PFSK-1 (cell line): ENCODE data around the gene CAMKK2.

Experiments used
- FOXP2 ChIP-seq: optimal IDR thresholded peaks from 2 replicates; pipeline ENCODE3; 2011; ENCODE audit warnings: borderline replicate concordance, control low read depth, inconsistent platforms; ENCODE audit not compliant: insufficient read depth; ENCODE audit errors: extremely low read length, extremely low read depth
- POLR2AphosphoS5 ChIP-seq: IDR thresholded peaks from 2 replicates; pipeline ENCODE4 v1.6.1; 2012; ENCODE audit warnings: low read depth, mild to moderate bottlenecking, control low read depth, low read length, moderate library complexity
- SIN3A ChIP-seq: IDR thresholded peaks from 2 replicates; pipeline ENCODE4 v1.6.1; 2012; ENCODE audit warnings: mild to moderate bottlenecking, low read length, moderate library complexity, borderline replicate concordance; ENCODE audit not compliant: insufficient read depth
- TAF1 ChIP-seq: IDR thresholded peaks from 2 replicates; pipeline ENCODE4 v1.6.1; 2012; ENCODE audit warnings: low read length, control low read depth, borderline replicate concordance; ENCODE audit not compliant: insufficient read depth
- TF ChIP-seq, protein P1 (sequence below), 2 experiments: IDR thresholded peaks; 2 replicates each; pipeline versions ENCODE4 v1.6.1 to v1.8.0; 2011 to 2012; ENCODE audit warnings: low read depth in 2 of 2, low read length in 2 of 2, control low read depth in 1 of 2, inconsistent platforms in 1 of 2, mild to moderate bottlenecking in 1 of 2, moderate library complexity in 1 of 2; ENCODE audit not compliant: insufficient read depth in 1 of 2

The CAMKK2 gene

DNA sequence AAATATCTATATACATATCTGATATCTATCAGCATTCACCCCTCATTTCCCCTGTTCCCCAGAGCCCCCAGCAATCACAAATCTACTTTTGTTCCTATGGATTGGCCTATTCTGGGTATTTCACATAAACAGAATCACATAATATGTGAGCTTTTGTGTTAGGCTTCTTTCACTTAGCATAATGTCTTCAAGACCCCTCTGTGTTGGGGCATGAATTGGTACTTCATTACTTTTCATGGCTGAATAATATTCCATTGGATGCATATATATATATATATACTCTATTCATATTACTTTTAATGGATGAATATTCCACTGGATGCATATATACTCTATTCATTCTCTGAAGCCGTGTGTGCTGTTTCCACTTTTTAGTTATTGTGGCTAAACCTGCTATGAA, 28.7 kb downstream of the CAMKK2 start:
- no peak for TF ChIP-seq FOXP2
- TF ChIP-seq, protein P1, sequence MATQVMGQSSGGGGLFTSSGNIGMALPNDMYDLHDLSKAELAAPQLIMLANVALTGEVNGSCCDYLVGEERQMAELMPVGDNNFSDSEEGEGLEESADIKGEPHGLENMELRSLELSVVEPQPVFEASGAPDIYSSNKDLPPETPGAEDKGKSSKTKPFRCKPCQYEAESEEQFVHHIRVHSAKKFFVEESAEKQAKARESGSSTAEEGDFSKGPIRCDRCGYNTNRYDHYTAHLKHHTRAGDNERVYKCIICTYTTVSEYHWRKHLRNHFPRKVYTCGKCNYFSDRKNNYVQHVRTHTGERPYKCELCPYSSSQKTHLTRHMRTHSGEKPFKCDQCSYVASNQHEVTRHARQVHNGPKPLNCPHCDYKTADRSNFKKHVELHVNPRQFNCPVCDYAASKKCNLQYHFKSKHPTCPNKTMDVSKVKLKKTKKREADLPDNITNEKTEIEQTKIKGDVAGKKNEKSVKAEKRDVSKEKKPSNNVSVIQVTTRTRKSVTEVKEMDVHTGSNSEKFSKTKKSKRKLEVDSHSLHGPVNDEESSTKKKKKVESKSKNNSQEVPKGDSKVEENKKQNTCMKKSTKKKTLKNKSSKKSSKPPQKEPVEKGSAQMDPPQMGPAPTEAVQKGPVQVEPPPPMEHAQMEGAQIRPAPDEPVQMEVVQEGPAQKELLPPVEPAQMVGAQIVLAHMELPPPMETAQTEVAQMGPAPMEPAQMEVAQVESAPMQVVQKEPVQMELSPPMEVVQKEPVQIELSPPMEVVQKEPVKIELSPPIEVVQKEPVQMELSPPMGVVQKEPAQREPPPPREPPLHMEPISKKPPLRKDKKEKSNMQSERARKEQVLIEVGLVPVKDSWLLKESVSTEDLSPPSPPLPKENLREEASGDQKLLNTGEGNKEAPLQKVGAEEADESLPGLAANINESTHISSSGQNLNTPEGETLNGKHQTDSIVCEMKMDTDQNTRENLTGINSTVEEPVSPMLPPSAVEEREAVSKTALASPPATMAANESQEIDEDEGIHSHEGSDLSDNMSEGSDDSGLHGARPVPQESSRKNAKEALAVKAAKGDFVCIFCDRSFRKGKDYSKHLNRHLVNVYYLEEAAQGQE (IDR thresholded peaks at IDR 0.05; ENCODE audit: insufficient read depth in 1 of 2, low read depth in 2 of 2, low read length in 2 of 2): no peak
- TF ChIP-seq POLR2AphosphoS5: no peak
- TF ChIP-seq SIN3A: no peak
- no peak for TF ChIP-seq TAF1

DNA sequence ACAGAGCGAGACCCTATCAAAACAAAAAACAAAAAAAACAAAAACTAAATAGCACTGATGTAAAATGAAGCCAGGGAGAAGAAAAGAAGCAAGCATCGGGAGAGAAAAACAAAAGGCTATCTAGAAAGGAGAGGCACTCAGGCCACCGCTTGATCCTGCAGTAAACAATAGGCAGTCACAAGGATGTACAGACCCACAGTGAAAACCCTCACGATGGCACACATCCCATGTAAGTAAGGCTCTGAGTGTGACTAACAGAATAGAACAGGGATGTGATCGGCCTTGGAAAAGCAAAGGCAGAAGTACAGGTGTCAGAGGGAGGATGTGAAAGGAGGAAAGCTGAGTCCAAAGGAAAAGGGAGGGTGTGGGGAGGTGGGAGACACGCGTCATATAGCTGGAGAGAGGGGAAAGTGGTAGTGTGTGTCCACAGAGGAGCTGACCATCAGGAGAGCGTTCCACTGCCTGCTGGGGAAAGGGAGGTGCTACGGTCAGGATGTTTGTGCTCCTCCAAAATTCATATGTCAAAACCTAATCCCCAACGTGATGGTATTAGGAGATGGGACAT, 31.5 kb downstream of the CAMKK2 start:
- TF ChIP-seq POLR2AphosphoS5 (no peak), FOXP2 (no peak), SIN3A (no peak), TAF1 (no peak)
- TF ChIP-seq, protein P1 (IDR thresholded peaks at IDR 0.05; ENCODE audit: insufficient read depth in 1 of 2, low read depth in 2 of 2, low read length in 2 of 2): no peak

DNA sequence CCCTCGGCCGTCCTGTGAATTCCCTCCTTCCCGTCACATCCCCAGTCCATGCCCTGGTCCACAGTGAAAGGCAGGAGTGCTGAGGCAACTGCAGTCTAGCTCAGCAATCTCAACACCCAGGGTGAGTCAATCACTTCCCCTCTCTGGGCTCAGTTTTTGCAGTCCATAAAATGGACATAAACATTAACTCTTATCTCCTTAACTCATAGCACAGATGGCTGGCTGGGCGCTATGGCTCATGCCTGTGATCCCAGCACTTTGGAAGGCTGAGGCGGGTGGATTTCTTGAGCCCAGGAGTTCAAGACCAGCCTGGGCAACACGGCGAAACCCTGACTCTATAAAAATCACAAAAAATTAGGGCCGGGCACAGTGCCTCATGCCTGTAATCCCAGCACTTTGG, 32.4 kb downstream of the CAMKK2 start:
- TF ChIP-seq POLR2AphosphoS5: no peak
- TF ChIP-seq TAF1: no peak
- no peak for TF ChIP-seq FOXP2
- TF ChIP-seq, protein P1 (IDR thresholded peaks at IDR 0.05; ENCODE audit: insufficient read depth in 1 of 2, low read depth in 2 of 2, low read length in 2 of 2): no peak
- TF ChIP-seq SIN3A: no peak

DNA sequence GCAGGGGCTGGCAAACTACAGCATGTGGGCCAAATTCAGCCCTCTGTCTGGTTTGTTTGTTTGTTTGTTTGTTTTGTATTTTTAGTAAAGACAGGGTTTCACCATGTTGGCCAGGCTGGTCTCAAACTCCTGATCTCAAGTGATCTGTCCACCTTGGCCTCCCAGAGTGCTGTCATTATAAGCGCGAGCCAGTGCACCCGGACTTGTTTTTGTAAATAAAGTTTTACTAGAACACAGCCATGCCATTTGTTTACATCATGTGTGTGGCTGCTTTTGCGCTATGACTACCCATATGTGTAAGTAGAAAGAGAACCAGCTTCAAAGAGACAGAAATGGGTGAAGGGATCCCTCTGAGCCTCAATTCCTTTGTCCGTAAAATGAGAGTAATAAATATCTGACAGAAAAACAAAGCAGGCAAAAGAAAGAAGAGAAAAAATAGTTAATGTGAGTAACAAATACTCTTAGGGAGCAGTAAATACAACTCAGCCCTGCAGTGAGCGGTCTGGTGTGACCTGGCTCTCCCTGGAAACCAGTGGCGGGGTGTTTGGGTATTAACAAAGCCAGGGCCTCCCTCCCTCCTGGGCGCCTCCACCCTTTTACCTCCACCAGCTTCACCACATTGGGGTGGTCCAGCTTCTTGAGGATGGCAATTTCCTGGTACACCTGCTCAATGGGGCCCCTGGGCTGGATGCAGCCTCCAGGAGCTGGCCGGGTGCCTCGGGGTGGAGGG, 33.1 kb downstream of the CAMKK2 start:
- no peak for TF ChIP-seq POLR2AphosphoS5
- TF ChIP-seq FOXP2: no peak
- TF ChIP-seq, protein P1 (IDR thresholded peaks at IDR 0.05; ENCODE audit: insufficient read depth in 1 of 2, low read depth in 2 of 2, low read length in 2 of 2): no peak
- TF ChIP-seq TAF1: no peak
- no peak for TF ChIP-seq SIN3A
